Fibroblast of upper back skin (primary cell): Measurements from ENCODE around the gene NAA40.

Source experiments
- DNase-seq: peaks from one replicate; pipeline ENCODE4 v3.0.0-alpha.2; 2013

The NAA40 gene

GRCh38 chr11:63938479-63939396, at the start of gene NAA40:
Gene NAA40 (plus strand): TSS chr11:63939002. CDS start chr11:63939097, 95 bp downstream.
- DNase-seq, result peak; percentile 93

GRCh38 chr11:63889344-63889743, 49.5 kb upstream of the NAA40 start:
- no peak for DNase-seq

- no peak for DNase-seq
Measured at GRCh38 chr11:63890368-63890767, 48.4 kb upstream of the NAA40 start.

GRCh38 chr11:63892228-63892627, 46.6 kb upstream of the NAA40 start:
- peak; percentile 44 for DNase-seq

- no peak for DNase-seq
Measured at GRCh38 chr11:63893355-63893754, 45.4 kb upstream of the NAA40 start.

- no peak for DNase-seq
Measured at GRCh38 chr11:63896071-63896470, 42.7 kb upstream of the NAA40 start.

GRCh38 chr11:63897459-63898146, 41.2 kb upstream of the NAA40 start:
- DNase-seq, result no peak

GRCh38 chr11:63901660-63902059, 37.1 kb upstream of the NAA40 start:
- DNase-seq, result no peak

GRCh38 chr11:63903884-63904283, 34.9 kb upstream of the NAA40 start:
- DNase-seq, result no peak

GRCh38 chr11:63904743-63905142, 34.1 kb upstream of the NAA40 start:
- DNase-seq, result no peak

- DNase-seq, result no peak
Measured at GRCh38 chr11:63905179-63905578, 33.6 kb upstream of the NAA40 start.

- DNase-seq, result no peak
Measured at GRCh38 chr11:63906087-63906486, 32.7 kb upstream of the NAA40 start.

GRCh38 chr11:63906585-63906984, 32.2 kb upstream of the NAA40 start:
- no peak for DNase-seq

GRCh38 chr11:63907063-63907462, 31.7 kb upstream of the NAA40 start:
- no peak for DNase-seq

- no peak for DNase-seq
Measured at GRCh38 chr11:63907808-63908530, 30.8 kb upstream of the NAA40 start.

- no peak for DNase-seq
Measured at GRCh38 chr11:63908631-63909401, 30.0 kb upstream of the NAA40 start.

- DNase-seq, result no peak
Measured at GRCh38 chr11:63909591-63910506, 29.0 kb upstream of the NAA40 start.

GRCh38 chr11:63910675-63911074, 28.1 kb upstream of the NAA40 start:
- DNase-seq, result no peak

- no peak for DNase-seq
Measured at GRCh38 chr11:63911440-63911839, 27.4 kb upstream of the NAA40 start.

GRCh38 chr11:63911876-63912275, 26.9 kb upstream of the NAA40 start:
- no peak for DNase-seq

GRCh38 chr11:63912678-63913077, 26.1 kb upstream of the NAA40 start:
- no peak for DNase-seq
